Fibroblast of mammary gland (primary cell): ENCODE measurements around the gene DSCAML1.

ENCODE experiments used
- DNase-seq: peaks from one replicate; pipeline ENCODE4 v3.0.0-alpha.2; 2010; ENCODE audit warnings: low read depth
- H3K4me3 ChIP-seq: 2 replicates; pipeline ENCODE4 v1.5.1; 2011; ENCODE audit warnings: low read depth, mild to moderate bottlenecking, low read length, moderate library complexity; ENCODE audit not compliant: control insufficient read depth
- CTCF ChIP-seq: conservative IDR thresholded peaks from 2 replicates; pipeline ENCODE4 v1.5.1; 2011; ENCODE audit warnings: low read depth, low read length, inconsistent platforms; ENCODE audit not compliant: control insufficient read depth, insufficient read depth

The DSCAML1 gene

GRCh38 chr11:117822074-117823033 lies 25.3 kb upstream of the DSCAML1 start:
- DNase-seq, result no peak
- peak; percentile 44 for TF ChIP-seq CTCF
- no peak overlapping the region for H3K4me3 ChIP-seq

DNA sequence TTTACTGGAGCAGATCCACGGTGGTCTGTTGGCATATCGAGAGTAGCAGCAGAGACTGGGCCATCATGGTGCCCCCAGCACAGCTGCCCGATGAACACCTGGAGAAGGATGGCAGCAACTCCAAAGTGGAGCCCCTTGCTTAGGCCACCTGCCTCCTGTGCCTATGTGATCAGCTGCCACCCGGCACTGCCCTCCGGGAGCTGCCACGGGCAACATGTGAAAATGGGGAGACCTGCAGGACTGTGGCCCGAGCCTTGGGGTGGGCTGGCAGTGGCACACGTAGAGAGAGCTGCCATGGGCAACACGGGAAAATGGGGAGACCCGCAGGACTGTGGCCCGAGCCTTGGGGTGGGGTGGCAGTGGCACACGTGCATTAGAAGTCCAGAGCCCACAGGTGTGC lies 24.4 kb upstream of the DSCAML1 start:
- DNase-seq, result no peak
- TF ChIP-seq CTCF, result no peak
- no peak overlapping the region for H3K4me3 ChIP-seq

DNA sequence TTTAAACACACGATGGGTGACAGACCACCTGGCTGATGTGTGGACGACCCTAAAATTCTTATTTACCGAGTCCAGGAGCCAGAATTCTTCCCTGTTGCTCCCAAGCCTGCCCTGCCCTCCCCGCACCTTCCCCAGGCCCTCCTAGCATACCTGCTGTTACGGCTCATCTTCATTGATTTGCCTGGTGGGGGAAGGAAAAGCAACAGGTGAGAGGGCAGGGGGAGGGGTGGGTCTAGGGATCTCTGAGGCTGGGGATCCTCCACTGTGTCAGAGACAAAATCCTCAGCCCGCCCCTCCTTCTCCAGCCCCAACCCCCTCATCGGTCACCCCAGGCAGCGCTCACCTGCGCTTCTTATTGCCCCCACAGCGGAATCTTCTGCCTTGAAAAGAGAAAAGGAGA lies 23.5 kb upstream of the DSCAML1 start:
- H3K4me3 ChIP-seq, result no peak overlapping the region
- no peak for DNase-seq
- TF ChIP-seq CTCF, result no peak

DNA sequence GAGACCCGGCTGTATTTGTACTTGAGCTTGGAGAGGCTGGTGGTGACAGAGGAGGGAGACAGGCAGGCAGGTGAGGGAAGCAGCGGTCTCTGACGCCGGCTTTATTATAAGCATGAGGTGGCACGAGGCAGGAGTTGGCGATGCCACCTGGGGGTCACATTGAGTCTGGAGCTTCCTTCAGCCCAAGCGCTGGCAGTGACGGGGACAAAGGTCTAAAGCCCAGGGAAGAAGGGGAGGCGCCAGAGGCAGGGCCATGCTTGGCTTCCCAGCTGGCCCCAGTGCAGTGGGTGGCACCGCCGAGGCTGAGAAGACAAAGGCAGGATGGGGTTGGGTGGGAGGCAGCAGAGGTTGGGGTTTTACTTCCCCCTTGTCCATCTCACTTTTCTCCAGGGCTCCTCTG lies 23.1 kb upstream of the DSCAML1 start:
- no peak for TF ChIP-seq CTCF
- no peak overlapping the region for H3K4me3 ChIP-seq
- DNase-seq, result no peak

GRCh38 chr11:117819096-117820040 lies 22.4 kb upstream of the DSCAML1 start:
- DNase-seq, result peak; percentile 71
- no peak overlapping the region for H3K4me3 ChIP-seq
- peak; percentile 76 for TF ChIP-seq CTCF

DNA sequence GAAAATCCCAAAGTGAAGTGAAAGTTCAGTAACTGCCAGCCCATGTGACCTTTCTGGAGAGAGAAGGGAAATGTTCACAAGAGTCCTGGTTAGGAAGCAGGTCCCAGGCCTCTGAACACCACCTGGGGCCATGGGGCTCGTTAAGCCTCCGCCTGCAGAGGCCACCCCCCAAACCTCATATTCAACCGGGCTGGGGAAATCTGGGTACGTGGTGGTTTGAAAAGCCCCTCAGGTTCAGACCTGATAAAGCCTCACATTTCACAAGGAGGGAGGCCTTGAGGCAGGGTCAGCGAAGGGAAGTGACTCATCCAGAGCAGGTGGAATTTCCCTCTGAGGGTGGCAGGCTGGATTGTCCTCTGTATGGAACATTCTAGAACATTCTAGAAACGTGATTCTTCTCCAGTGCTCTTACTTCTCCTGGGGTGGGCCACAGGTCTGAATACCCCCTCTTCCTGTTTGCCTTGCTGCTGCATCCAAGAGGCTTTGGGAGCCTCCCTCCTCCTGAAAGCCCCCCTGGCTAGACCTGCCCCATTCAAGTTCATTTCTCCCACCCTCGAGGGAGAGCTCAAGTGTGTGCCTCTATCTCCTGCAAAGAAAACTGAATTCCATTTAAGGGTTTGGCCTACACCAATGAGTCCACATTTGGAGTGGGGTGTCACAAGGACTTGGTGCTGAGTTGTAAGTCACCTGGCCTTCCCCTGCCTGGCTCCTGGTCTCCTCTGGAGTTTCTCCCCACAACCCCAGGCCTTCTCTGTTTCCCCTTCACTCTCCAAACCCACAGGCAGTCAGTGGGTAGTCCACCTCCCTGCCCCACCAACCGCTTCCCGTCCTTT lies 21.2 kb upstream of the DSCAML1 start:
- TF ChIP-seq CTCF, result no peak
- H3K4me3 ChIP-seq, result no peak overlapping the region
- DNase-seq, result no peak
